Measurements from ENCODE around the gene LITAFD.

LITAFD gene

GRCh38 chr16:8848231-8848938 is 33.8 kb upstream of the LITAFD start:
- H3K27ac ChIP-seq = no peak overlapping the region
- TF ChIP-seq CTCF (conservative IDR thresholded peaks at IDR 0.05) = no peak

GRCh38 chr16:8848939-8849391 is 33.2 kb upstream of the LITAFD start:
- H3K27ac ChIP-seq = no peak overlapping the region
- TF ChIP-seq CTCF (conservative IDR thresholded peaks at IDR 0.05) = no peak

GRCh38 chr16:8849411-8850011 is 32.6 kb upstream of the LITAFD start:
- TF ChIP-seq CTCF (conservative IDR thresholded peaks at IDR 0.05) = no peak
- no peak overlapping the region for H3K27ac ChIP-seq

GRCh38 chr16:8850279-8850885 is 31.8 kb upstream of the LITAFD start:
- H3K27ac ChIP-seq = no peak overlapping the region

GRCh38 chr16:8851761-8852403 is 30.3 kb upstream of the LITAFD start:
- no peak for TF ChIP-seq CTCF (conservative IDR thresholded peaks at IDR 0.05)

More at GRCh38 chr16:8850279-8850885, 31.8 kb upstream of the LITAFD start:
- no peak for TF ChIP-seq CTCF (conservative IDR thresholded peaks at IDR 0.05)

GRCh38 chr16:8852534-8852933 is 29.6 kb upstream of the LITAFD start:
- no peak for TF ChIP-seq CTCF (conservative IDR thresholded peaks at IDR 0.05)
- H3K27ac ChIP-seq = no peak overlapping the region

More at GRCh38 chr16:8851761-8852403, 30.3 kb upstream of the LITAFD start:
- no peak overlapping the region for H3K27ac ChIP-seq

GRCh38 chr16:8853150-8853549 is 29.0 kb upstream of the LITAFD start:
- no peak overlapping the region for H3K27ac ChIP-seq
- no peak for TF ChIP-seq CTCF (conservative IDR thresholded peaks at IDR 0.05)

All from VCaP (cell line).